ENCODE data around the gene LINC00305.
A peak's percentile ranks its signal among the peaks of the same experiment; 100 is the strongest.

Gene LINC00305

DNA sequence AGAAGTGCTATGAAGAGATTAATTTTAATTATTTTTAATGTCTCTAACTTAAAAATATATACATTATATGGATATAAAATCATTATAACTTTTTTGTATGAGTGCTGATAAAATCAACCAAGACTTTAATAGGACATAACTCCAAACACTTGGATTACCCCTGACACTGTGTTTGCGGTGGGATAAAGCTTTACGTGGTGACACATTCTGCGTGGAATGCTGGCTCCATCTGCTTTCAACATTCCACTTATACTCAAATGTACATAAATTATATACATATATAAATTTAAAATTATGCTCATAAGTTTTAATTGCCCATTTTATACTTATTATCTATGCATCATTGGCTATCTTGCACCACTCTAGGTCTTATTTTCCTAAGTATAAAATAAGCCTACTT is 30.5 kb downstream of the LINC00305 start:
- H3K4me3 ChIP-seq (ENCODE audit: low read depth, low read length) = no peak overlapping the region

DNA sequence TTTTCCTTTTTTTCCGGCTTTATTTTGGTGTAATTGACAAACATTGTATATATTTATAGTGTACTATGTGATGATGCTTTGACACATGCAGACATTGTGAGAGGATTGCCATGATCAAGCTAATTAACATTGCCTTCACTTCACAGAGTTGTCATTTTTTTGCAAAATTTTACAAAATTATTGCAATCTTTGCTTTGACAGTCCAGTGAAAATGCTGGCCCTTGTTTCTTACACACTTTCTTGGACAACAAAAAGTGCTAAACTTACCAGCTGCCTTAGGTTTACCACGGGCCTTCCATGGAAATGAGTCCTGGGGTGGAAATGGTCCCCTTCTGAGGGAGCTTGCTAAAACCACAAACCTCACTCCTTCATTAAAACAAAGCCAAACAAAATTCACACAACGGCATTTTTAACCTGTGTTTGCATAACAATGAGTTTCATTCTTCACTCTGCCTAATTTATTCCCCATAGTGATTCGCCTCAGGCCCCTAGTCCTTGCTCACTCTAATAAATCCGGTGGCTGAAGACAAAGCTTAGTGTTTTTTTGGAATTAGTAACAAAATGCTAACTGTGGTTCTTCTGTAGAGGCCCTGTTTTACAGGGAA is 32.2 kb downstream of the LINC00305 start:
- no peak for DNase-seq (ENCODE audit: low read depth)
- TF ChIP-seq, protein P1, sequence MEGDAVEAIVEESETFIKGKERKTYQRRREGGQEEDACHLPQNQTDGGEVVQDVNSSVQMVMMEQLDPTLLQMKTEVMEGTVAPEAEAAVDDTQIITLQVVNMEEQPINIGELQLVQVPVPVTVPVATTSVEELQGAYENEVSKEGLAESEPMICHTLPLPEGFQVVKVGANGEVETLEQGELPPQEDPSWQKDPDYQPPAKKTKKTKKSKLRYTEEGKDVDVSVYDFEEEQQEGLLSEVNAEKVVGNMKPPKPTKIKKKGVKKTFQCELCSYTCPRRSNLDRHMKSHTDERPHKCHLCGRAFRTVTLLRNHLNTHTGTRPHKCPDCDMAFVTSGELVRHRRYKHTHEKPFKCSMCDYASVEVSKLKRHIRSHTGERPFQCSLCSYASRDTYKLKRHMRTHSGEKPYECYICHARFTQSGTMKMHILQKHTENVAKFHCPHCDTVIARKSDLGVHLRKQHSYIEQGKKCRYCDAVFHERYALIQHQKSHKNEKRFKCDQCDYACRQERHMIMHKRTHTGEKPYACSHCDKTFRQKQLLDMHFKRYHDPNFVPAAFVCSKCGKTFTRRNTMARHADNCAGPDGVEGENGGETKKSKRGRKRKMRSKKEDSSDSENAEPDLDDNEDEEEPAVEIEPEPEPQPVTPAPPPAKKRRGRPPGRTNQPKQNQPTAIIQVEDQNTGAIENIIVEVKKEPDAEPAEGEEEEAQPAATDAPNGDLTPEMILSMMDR (IDR thresholded peaks at IDR 0.05; ENCODE audit: insufficient read depth, low read depth, low read length, missing control alignments) = no peak
- no peak overlapping the region for H3K4me3 ChIP-seq (ENCODE audit: low read depth, low read length)

More for the DNA sequence above, 30.5 kb downstream of the LINC00305 start:
- TF ChIP-seq, protein P1 (IDR thresholded peaks at IDR 0.05; ENCODE audit: insufficient read depth, low read depth, low read length, missing control alignments) = no peak
- DNase-seq (ENCODE audit: low read depth) = no peak

DNA sequence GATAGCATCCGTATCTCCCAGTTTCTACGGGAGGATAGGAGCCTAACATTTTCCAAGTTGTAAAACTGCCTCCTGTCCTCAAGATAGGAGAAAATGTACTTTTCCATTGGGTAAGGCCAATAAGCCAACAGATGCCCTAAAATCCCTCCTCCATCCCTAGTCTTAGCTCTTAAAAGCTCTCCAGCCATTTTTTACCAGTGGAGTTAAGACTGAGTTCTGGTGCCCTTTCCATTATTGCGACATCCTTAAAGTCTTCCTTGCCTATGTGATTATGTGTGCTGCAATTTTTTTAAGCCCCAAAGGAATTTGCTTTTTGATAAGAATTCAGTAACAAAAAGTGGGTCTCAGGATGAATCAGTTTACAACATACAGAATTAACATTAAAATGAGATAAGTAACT is 33.0 kb downstream of the LINC00305 start:
- no peak for DNase-seq (ENCODE audit: low read depth)
- TF ChIP-seq, protein P1 (IDR thresholded peaks at IDR 0.05; ENCODE audit: insufficient read depth, low read depth, low read length, missing control alignments) = no peak
- H3K4me3 ChIP-seq (ENCODE audit: low read depth, low read length) = no peak overlapping the region

DNA sequence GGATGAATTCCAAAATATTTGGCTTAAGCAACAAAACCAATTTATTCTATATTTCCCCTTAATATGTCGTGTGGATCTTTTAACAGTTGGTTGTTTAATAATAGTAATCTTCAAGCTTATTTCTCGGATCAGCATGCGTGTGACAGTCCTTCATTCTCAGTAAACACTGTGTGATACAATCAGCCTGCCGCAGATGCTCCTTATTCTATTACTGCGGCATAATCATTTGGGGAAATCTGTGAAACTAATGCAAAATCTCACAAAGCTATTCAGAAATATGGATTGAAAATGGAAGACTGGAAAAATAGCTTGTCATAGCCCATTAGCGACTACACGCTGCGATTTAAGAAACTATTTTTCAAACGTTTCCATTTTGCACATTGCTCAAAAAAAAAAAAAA is 36.9 kb downstream of the LINC00305 start:
- DNase-seq (ENCODE audit: low read depth) = no peak
- no peak overlapping the region for H3K4me3 ChIP-seq (ENCODE audit: low read depth, low read length)
- TF ChIP-seq, protein P1 (IDR thresholded peaks at IDR 0.05; ENCODE audit: insufficient read depth, low read depth, low read length, missing control alignments) = no peak

DNA sequence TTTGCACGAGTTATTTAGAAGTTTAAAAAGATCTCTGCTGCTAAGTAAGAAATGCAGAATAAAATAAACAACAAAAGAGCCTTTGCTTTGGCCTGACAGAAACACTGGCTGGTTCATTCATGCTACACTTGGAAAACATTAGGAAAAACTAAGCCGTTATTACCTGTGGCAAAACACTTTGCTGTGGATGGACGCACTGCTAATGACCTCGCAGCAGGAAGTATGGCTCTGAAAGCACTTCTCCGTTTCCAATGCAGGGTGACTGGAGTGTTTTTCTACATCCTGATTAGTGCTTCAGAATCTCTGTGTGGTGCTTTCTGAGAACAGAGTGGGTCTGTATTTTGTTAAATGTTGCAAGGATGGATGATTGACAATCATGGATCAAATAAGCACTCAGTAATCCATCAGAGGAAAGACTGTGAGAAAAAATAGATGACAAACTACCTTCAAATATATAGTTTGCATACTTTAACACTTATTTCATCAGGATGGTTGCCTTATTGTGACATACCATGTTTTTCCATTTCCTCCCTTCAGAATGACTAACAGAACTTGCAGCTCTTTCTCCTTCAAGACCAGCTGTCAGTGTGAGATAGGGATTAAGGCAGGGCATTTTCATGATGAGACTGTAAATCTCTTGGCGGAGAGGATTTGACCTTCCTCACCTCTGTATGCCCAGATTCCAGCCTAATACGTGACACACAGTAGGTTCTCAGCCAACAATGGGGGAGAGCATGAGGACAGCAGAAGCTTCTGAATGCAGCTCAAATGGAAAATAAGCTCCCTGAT is 38.0 kb downstream of the LINC00305 start:
- H3K4me3 ChIP-seq (ENCODE audit: low read depth, low read length) = no peak overlapping the region
- TF ChIP-seq, protein P1 (IDR thresholded peaks at IDR 0.05; ENCODE audit: insufficient read depth, low read depth, low read length, missing control alignments) = no peak
- DNase-seq (ENCODE audit: low read depth) = no peak

DNA sequence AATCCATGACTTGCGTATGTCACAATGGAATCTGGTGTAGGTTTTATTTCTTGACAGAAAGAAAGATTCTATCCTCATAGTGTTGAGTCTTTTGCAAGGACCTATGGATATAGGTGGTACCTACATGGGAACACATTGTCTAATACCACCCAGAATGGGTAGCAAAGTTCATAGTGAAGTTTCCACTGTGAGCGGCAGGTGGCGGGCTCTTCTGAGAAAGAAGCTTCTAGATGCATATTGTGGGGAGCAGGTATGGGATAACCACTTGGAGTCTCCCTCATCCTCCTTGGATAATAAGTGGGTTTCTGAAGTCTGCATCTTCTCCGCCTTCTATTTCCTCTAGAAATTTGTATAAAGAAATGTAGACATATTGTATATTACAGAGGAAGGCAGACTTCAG is 44.9 kb downstream of the LINC00305 start:
- no peak overlapping the region for H3K4me3 ChIP-seq (ENCODE audit: low read depth, low read length)
- no peak for DNase-seq (ENCODE audit: low read depth)
- TF ChIP-seq, protein P1 (IDR thresholded peaks at IDR 0.05; ENCODE audit: insufficient read depth, low read depth, low read length, missing control alignments) = peak; percentile 1
